ENCODE measurements around the gene CEP44.
"Not testable (repeated sequence)": the region's sequence is repeated elsewhere in the genome, so short reads cannot be mapped to it uniquely, and the experiment has no call there.

Gene CEP44

GRCh38 chr4:174263445-174263736, 20.3 kb upstream of the CEP44 start:
- Mint-ChIP-seq H3K27me3 (no peaks in the 10 kb centered on the region), H3K4me3 (no peak overlapping the region), H3K27ac (no peak overlapping the region), H3K9me3 (no peaks in the 10 kb centered on the region), H3K36me3 (peaks cover 11% of the 10 kb centered on the region), H3K4me1 (peaks cover 6% of the 10 kb centered on the region)
- no peak for ATAC-seq

GRCh38 chr4:174265916-174266315, 17.8 kb upstream of the CEP44 start:
- peaks cover 5% of the 10 kb centered on the region for H3K36me3 Mint-ChIP-seq
- ATAC-seq = no peak

GRCh38 chr4:174266416-174266815, 17.3 kb upstream of the CEP44 start:
- no peaks in the 10 kb centered on the region for H3K9me3 Mint-ChIP-seq
- H3K4me3 Mint-ChIP-seq = no peak overlapping the region

More at GRCh38 chr4:174265916-174266315, 17.8 kb upstream of the CEP44 start:
- H3K4me3 Mint-ChIP-seq = no peak overlapping the region
- H3K4me1 Mint-ChIP-seq = peaks cover 9% of the 10 kb centered on the region
- no peak overlapping the region for H3K27ac Mint-ChIP-seq
- no peaks in the 10 kb centered on the region for H3K27me3 Mint-ChIP-seq
- H3K9me3 Mint-ChIP-seq = no peaks in the 10 kb centered on the region

GRCh38 chr4:174273930-174274329, 9.8 kb upstream of the CEP44 start:
- Mint-ChIP-seq H3K9me3 (no peaks in the 10 kb centered on the region), H3K27me3 (no peaks in the 10 kb centered on the region), H3K4me1 (peaks cover 41% of the 10 kb centered on the region), H3K27ac (no peak overlapping the region), H3K4me3 (no peak overlapping the region), H3K36me3 (peaks cover under 1% of the 10 kb centered on the region)
- ATAC-seq = no peak

More at GRCh38 chr4:174266416-174266815, 17.3 kb upstream of the CEP44 start:
- ATAC-seq = no peak
- no peaks in the 10 kb centered on the region for H3K27me3 Mint-ChIP-seq
- peaks cover 14% of the 10 kb centered on the region for H3K4me1 Mint-ChIP-seq
- no peak overlapping the region for H3K27ac Mint-ChIP-seq
- H3K36me3 Mint-ChIP-seq = peaks cover 5% of the 10 kb centered on the region

GRCh38 chr4:174274436-174274835, 9.3 kb upstream of the CEP44 start:
- no peaks in the 10 kb centered on the region for H3K27me3 Mint-ChIP-seq
- H3K36me3 Mint-ChIP-seq = peaks cover 6% of the 10 kb centered on the region
- no peak overlapping the region for H3K4me3 Mint-ChIP-seq
- no peak for ATAC-seq
- H3K27ac Mint-ChIP-seq = no peak overlapping the region
- peaks cover 46% of the 10 kb centered on the region for H3K4me1 Mint-ChIP-seq
- H3K9me3 Mint-ChIP-seq = no peaks in the 10 kb centered on the region

GRCh38 chr4:174275101-174275500, 8.6 kb upstream of the CEP44 start:
- Mint-ChIP-seq H3K4me3 (no peak overlapping the region), H3K27ac (no peak overlapping the region), H3K4me1 (peaks cover 52% of the 10 kb centered on the region), H3K36me3 (peaks cover 13% of the 10 kb centered on the region), H3K9me3 (no peaks in the 10 kb centered on the region), H3K27me3 (no peaks in the 10 kb centered on the region)
- ATAC-seq = no peak

GRCh38 chr4:174277433-174277832, 6.3 kb upstream of the CEP44 start:
- Mint-ChIP-seq H3K27ac (no peak overlapping the region), H3K36me3 (peaks cover 19% of the 10 kb centered on the region), H3K4me1 (peaks cover 59% of the 10 kb centered on the region), H3K4me3 (no peak overlapping the region), H3K9me3 (no peaks in the 10 kb centered on the region), H3K27me3 (no peaks in the 10 kb centered on the region)
- ATAC-seq = no peak

- no peak for ATAC-seq
- Mint-ChIP-seq H3K4me1 (peaks cover 52% of the 10 kb centered on the region), H3K4me3 (no peak overlapping the region), H3K27me3 (no peaks in the 10 kb centered on the region), H3K27ac (no peak overlapping the region), H3K36me3 (peaks cover 19% of the 10 kb centered on the region), H3K9me3 (no peaks in the 10 kb centered on the region)
Observed at GRCh38 chr4:174278467-174278866, 5.2 kb upstream of the CEP44 start.

GRCh38 chr4:174279433-174280155, 4.1 kb upstream of the CEP44 start:
- Mint-ChIP-seq H3K4me3 (no peak overlapping the region), H3K4me1 (peaks cover 53% of the 10 kb centered on the region), H3K27me3 (no peaks in the 10 kb centered on the region), H3K9me3 (no peaks in the 10 kb centered on the region), H3K36me3 (peaks cover 19% of the 10 kb centered on the region), H3K27ac (no peak overlapping the region)
- ATAC-seq = no peak

GRCh38 chr4:174281182-174281737, 2.5 kb upstream of the CEP44 start:
- Mint-ChIP-seq H3K27me3 (no peaks in the 10 kb centered on the region), H3K4me1 (peaks cover 59% of the 10 kb centered on the region), H3K9me3 (no peaks in the 10 kb centered on the region), H3K36me3 (peaks cover 19% of the 10 kb centered on the region), H3K4me3 (no peak overlapping the region), H3K27ac (no peak overlapping the region)
- ATAC-seq = no peak

GRCh38 chr4:174281901-174282300, 1.8 kb upstream of the CEP44 start:
- H3K9me3 Mint-ChIP-seq = no peaks in the 10 kb centered on the region
- H3K4me1 Mint-ChIP-seq = peaks cover 62% of the 10 kb centered on the region
- ATAC-seq = no peak
- H3K36me3 Mint-ChIP-seq = peaks cover 19% of the 10 kb centered on the region
- H3K4me3 Mint-ChIP-seq = no peak overlapping the region
- peak overlapping the region; percentile 99 for H3K27ac Mint-ChIP-seq
- no peaks in the 10 kb centered on the region for H3K27me3 Mint-ChIP-seq

- peak; percentile 99 for ATAC-seq
- Mint-ChIP-seq H3K36me3 (peaks cover 19% of the 10 kb centered on the region), H3K4me1 (peaks cover 60% of the 10 kb centered on the region), H3K9me3 (no peaks in the 10 kb centered on the region), H3K27me3 (no peaks in the 10 kb centered on the region), H3K4me3 (peak overlapping the region; percentile 100), H3K27ac (peak overlapping the region; percentile 99)
Observed at GRCh38 chr4:174282836-174283506, 740 bp upstream of the CEP44 start.

- H3K27me3 Mint-ChIP-seq = no peaks in the 10 kb centered on the region
- peak overlapping the region; percentile 100 for H3K4me3 Mint-ChIP-seq
- ATAC-seq = no peak
- H3K36me3 Mint-ChIP-seq = peaks cover 13% of the 10 kb centered on the region
- H3K4me1 Mint-ChIP-seq = peaks cover 63% of the 10 kb centered on the region
- H3K27ac Mint-ChIP-seq = peak overlapping the region; percentile 99
- H3K9me3 Mint-ChIP-seq = no peaks in the 10 kb centered on the region
Observed at GRCh38 chr4:174284487-174284886, 776 bp downstream of the CEP44 start.

GRCh38 chr4:174286870-174287269, 3.2 kb downstream of the CEP44 start:
- Mint-ChIP-seq H3K4me1 (peaks cover 54% of the 10 kb centered on the region), H3K36me3 (peaks cover 10% of the 10 kb centered on the region), H3K4me3 (no peak overlapping the region), H3K9me3 (peaks cover 5% of the 10 kb centered on the region), H3K27me3 (no peaks in the 10 kb centered on the region), H3K27ac (no peak overlapping the region)
- ATAC-seq = no peak

GRCh38 chr4:174292473-174292872, 8.8 kb downstream of the CEP44 start:
- ATAC-seq = no peak
- Mint-ChIP-seq H3K27me3 (no peaks in the 10 kb centered on the region), H3K9me3 (peaks cover 16% of the 10 kb centered on the region), H3K4me1 (peaks cover 33% of the 10 kb centered on the region), H3K4me3 (no peak overlapping the region), H3K27ac (no peak overlapping the region), H3K36me3 (peaks cover 38% of the 10 kb centered on the region)

GRCh38 chr4:174294641-174295040, 10.9 kb downstream of the CEP44 start:
- H3K36me3 Mint-ChIP-seq = peaks cover 51% of the 10 kb centered on the region
- H3K9me3 Mint-ChIP-seq = peaks cover 16% of the 10 kb centered on the region
- peaks cover 17% of the 10 kb centered on the region for H3K4me1 Mint-ChIP-seq
- H3K27ac Mint-ChIP-seq, ATAC-seq, H3K27me3 Mint-ChIP-seq, H3K4me3 Mint-ChIP-seq: not testable (repeated sequence)
